AG09309 (cell line): ENCODE results near the gene RBM6.

Experiments
- DNase-seq: peaks from one replicate; pipeline ENCODE4 v3.0.0-alpha.2; 2010; ENCODE audit warnings: low read depth
- H3K4me3 ChIP-seq: 2 replicates; pipeline ENCODE4 v1.5.1; 2011; ENCODE audit warnings: mild to moderate bottlenecking, low read depth, low read length, moderate library complexity; ENCODE audit not compliant: control insufficient read depth
- CTCF ChIP-seq: IDR thresholded peaks from 2 replicates; pipeline ENCODE4 v1.5.1; 2011; ENCODE audit warnings: mild to moderate bottlenecking, low read depth, low read length, inconsistent platforms; ENCODE audit not compliant: insufficient read depth, control insufficient read depth; ENCODE audit errors: missing control alignments

The RBM6 gene

GRCh38 chr3:49908373-49909199 lies 31.4 kb upstream of the RBM6 start:
- H3K4me3 ChIP-seq, result no peak overlapping the region
- no peak for TF ChIP-seq CTCF
- no peak for DNase-seq

- TF ChIP-seq CTCF, result no peak
- no peak for DNase-seq
- H3K4me3 ChIP-seq, result no peak overlapping the region
Measured at GRCh38 chr3:49910409-49911123, 29.4 kb upstream of the RBM6 start.

- no peak overlapping the region for H3K4me3 ChIP-seq
- TF ChIP-seq CTCF, result no peak
- DNase-seq, result no peak
Measured at GRCh38 chr3:49911124-49911420, 28.9 kb upstream of the RBM6 start.

- no peak for DNase-seq
- H3K4me3 ChIP-seq, result no peak overlapping the region
- no peak for TF ChIP-seq CTCF
Measured at GRCh38 chr3:49911611-49912010, 28.3 kb upstream of the RBM6 start.

GRCh38 chr3:49912881-49913281 lies 27.1 kb upstream of the RBM6 start:
- no peak overlapping the region for H3K4me3 ChIP-seq
- no peak for TF ChIP-seq CTCF
- DNase-seq, result no peak

- DNase-seq, result no peak
- TF ChIP-seq CTCF, result no peak
- no peak overlapping the region for H3K4me3 ChIP-seq
Measured at GRCh38 chr3:49914906-49915305, 25.0 kb upstream of the RBM6 start.
